KMS-11 (cell line): ENCODE results near the gene GNA15.

ENCODE experiments used
- H2AFZ ChIP-seq: fragments of 200-600 bp; sonication (generic); 2 replicates; pipeline ENCODE4 v1.6.1; 2016; ENCODE audit warnings: antibody characterized with exemption, mixed run types, low read depth
- H3K27ac ChIP-seq: fragments of 200-600 bp; sonication (generic); 2 replicates; pipeline ENCODE4 v1.6.1; 2016; ENCODE audit warnings: mild to moderate bottlenecking, mixed run types
- H3K27me3 ChIP-seq: fragments of 200-600 bp; sonication (generic); 2 replicates; pipeline ENCODE4 v1.6.1; 2017; ENCODE audit warnings: mild to moderate bottlenecking, low read depth, mixed run types, moderate library complexity; ENCODE audit not compliant: insufficient read depth
- H3K36me3 ChIP-seq: fragments of 200-600 bp; sonication (generic); 2 replicates; pipeline ENCODE4 v1.6.1; 2017; ENCODE audit warnings: mild to moderate bottlenecking, mixed run types; ENCODE audit not compliant: insufficient read depth
- H3K4me1 ChIP-seq: fragments of 200-600 bp; sonication (generic); 2 replicates; pipeline ENCODE4 v1.6.1; 2016; ENCODE audit warnings: mild to moderate bottlenecking, low read depth, mixed run types; ENCODE audit not compliant: poor library complexity, severe bottlenecking
- H3K4me2 ChIP-seq: fragments of 200-600 bp; sonication (generic); 2 replicates; pipeline ENCODE4 v1.7.0; 2016; ENCODE audit warnings: mild to moderate bottlenecking, mixed run types
- H3K4me3 ChIP-seq: fragments of 200-600 bp; sonication (generic); IDR thresholded peaks from 2 replicates; pipeline ENCODE4 v1.6.1; 2017; ENCODE audit warnings: low read depth, low read length, mixed read lengths; ENCODE audit not compliant: insufficient read depth
- H3K79me2 ChIP-seq: fragments of 200-600 bp; sonication (generic); 2 replicates; pipeline ENCODE4 v1.6.1; 2016; ENCODE audit warnings: low read depth, mixed run types; ENCODE audit not compliant: insufficient read depth
- H3K9ac ChIP-seq: fragments of 200-600 bp; sonication (generic); 2 replicates; pipeline ENCODE4 v1.6.1; 2016; ENCODE audit warnings: mild to moderate bottlenecking, mixed run types
- H4K20me1 ChIP-seq: fragments of 200-600 bp; sonication (generic); 2 replicates; pipeline ENCODE4 v1.6.1; 2016; ENCODE audit warnings: mild to moderate bottlenecking, mixed run types; ENCODE audit not compliant: insufficient read depth
- TF ChIP-seq, protein P1 (sequence below): fragments of 200-600 bp; sonication (generic); conservative IDR thresholded peaks from 2 replicates; pipeline ENCODE4 v1.6.1; 2017; ENCODE audit warnings: low read depth, mild to moderate bottlenecking, antibody characterized with exemption, low read length, moderate library complexity, mixed read lengths

Gene GNA15

DNA sequence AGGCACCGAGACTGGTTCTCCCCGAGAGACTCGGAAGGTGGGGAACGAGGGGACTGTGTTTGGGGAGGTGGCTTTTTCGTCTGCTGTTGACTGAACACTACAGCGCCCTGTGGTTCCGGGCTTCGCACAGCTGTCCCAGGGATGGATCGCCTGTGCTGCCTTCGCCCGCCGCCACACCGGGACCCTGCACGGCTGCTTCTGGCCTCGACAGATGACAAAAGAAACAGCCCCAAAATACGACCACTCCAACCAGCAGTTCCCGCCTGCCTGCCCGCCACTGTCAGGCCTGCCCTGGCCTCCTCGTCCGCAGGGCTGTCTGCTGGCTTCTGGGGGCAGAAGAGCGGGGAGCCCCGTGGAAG is 13.3 kb upstream of the GNA15 start:
- H3K4me2 ChIP-seq, result no peak overlapping the region
- no peak overlapping the region for H3K9ac ChIP-seq
- TF ChIP-seq, protein P1, sequence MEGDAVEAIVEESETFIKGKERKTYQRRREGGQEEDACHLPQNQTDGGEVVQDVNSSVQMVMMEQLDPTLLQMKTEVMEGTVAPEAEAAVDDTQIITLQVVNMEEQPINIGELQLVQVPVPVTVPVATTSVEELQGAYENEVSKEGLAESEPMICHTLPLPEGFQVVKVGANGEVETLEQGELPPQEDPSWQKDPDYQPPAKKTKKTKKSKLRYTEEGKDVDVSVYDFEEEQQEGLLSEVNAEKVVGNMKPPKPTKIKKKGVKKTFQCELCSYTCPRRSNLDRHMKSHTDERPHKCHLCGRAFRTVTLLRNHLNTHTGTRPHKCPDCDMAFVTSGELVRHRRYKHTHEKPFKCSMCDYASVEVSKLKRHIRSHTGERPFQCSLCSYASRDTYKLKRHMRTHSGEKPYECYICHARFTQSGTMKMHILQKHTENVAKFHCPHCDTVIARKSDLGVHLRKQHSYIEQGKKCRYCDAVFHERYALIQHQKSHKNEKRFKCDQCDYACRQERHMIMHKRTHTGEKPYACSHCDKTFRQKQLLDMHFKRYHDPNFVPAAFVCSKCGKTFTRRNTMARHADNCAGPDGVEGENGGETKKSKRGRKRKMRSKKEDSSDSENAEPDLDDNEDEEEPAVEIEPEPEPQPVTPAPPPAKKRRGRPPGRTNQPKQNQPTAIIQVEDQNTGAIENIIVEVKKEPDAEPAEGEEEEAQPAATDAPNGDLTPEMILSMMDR, result no peak
- H3K4me3 ChIP-seq, result no peak overlapping the region
- no peaks in the 10 kb centered on the region for H3K79me2 ChIP-seq
- H3K4me1 ChIP-seq, result peaks cover 11% of the 10 kb centered on the region
- no peak overlapping the region for H2AFZ ChIP-seq
- H3K27ac ChIP-seq, result no peak overlapping the region
- H3K27me3 ChIP-seq, result peaks cover 36% of the 10 kb centered on the region
- no peaks in the 10 kb centered on the region for H4K20me1 ChIP-seq
- no peaks in the 10 kb centered on the region for H3K36me3 ChIP-seq

DNA sequence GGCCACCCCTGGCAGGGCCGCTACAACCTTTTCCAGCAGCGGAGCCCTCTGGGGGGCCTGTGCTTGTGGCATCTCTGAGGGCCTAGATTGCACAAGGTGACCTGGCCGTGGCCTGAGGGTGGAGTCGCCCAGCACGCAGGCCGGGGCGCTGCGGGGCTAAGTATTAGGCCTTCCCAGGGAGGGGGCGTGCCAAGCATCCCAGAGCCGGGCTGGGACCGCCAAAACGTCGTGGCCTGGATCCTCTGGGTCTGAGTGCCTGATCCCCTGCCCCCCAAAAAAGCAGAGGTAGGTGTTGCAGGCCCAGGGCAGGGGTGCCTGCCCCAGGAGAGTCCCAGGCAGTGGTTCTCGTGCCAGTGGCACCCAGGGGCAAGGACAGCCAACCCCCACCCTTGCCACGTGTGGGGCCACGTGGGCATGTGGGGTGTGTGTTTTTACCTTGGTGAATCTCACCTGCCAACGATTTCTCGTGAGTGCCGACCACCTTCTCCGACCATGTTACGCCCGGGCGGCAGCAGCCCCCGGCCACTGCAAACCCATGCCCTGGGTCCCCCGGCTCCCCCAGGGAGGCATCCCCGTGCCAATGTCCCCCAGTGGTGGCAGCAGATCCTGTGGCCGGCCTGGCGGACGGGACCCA is 12.6 kb upstream of the GNA15 start:
- Histone ChIP-seq H4K20me1 (no peaks in the 10 kb centered on the region), H3K4me3 (no peak overlapping the region), H3K4me1 (peaks cover 11% of the 10 kb centered on the region), H3K9ac (no peak overlapping the region), H2AFZ (no peak overlapping the region), H3K27me3 (peaks cover 43% of the 10 kb centered on the region), H3K36me3 (no peaks in the 10 kb centered on the region), H3K4me2 (no peak overlapping the region), H3K79me2 (no peaks in the 10 kb centered on the region), H3K27ac (no peak overlapping the region)
- TF ChIP-seq, protein P1, result no peak

DNA sequence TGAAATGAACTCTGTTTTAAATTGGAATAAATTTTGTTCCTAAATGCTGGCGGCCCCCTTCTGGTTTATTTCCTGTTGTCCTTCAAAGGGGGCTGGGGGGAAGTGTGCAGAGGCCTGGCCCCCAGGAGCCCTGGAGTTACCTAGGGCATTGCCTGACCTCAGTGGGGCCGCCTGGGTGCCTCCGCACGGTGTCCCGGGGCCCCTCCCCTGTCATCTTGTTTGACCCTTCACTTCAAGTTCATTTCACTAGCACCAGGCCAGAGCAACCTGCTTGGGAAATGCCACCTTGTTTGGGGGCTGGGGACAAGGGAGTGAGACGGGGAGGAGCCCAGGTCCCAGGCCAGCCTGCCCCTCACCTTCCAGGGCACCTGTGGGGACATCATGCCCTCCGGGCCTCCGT is 11.9 kb upstream of the GNA15 start:
- Histone ChIP-seq H2AFZ (no peak overlapping the region), H3K9ac (no peak overlapping the region), H3K27ac (no peak overlapping the region), H4K20me1 (no peaks in the 10 kb centered on the region), H3K36me3 (no peaks in the 10 kb centered on the region), H3K27me3 (peaks cover 50% of the 10 kb centered on the region), H3K4me2 (no peak overlapping the region), H3K4me3 (no peak overlapping the region), H3K79me2 (no peaks in the 10 kb centered on the region), H3K4me1 (peaks cover 11% of the 10 kb centered on the region)
- TF ChIP-seq, protein P1, result no peak

DNA sequence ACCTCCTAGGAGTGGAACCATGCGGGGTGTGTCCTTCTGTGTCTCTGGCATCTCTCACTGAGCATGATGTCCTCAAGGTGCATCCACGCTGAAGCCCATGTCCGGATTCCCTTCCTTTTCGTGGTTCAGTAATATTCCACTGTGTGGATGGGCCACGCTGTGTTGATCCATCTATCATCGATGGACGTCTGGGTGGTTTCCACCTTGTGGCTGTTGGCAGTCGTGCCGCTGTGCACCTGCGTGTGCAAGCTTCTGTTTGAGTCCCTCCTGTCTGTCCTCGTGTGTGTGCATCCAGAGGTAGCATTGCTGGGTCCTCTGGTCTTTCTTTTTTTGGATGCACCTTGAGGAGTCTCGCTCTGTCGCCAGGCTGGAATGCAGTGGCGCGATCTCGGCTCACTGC is 11.2 kb upstream of the GNA15 start:
- H2AFZ ChIP-seq, result no peak overlapping the region
- TF ChIP-seq, protein P1, result no peak
- H3K4me1 ChIP-seq, result peaks cover 11% of the 10 kb centered on the region
- H3K27ac ChIP-seq, result no peak overlapping the region
- H4K20me1 ChIP-seq, result no peaks in the 10 kb centered on the region
- no peaks in the 10 kb centered on the region for H3K36me3 ChIP-seq
- no peak overlapping the region for H3K4me2 ChIP-seq
- H3K4me3 ChIP-seq, result no peak overlapping the region
- H3K79me2 ChIP-seq, result no peaks in the 10 kb centered on the region
- H3K27me3 ChIP-seq, result peaks cover 52% of the 10 kb centered on the region
- H3K9ac ChIP-seq, result no peak overlapping the region
